ENCODE data around the gene RFWD3.
A peak's percentile ranks its signal among the peaks of the same experiment; 100 is the strongest.
"Not testable (repeated sequence)": the region's sequence is repeated elsewhere in the genome, so short reads cannot be mapped to it uniquely, and the experiment has no call there.

Gene RFWD3, protein sequence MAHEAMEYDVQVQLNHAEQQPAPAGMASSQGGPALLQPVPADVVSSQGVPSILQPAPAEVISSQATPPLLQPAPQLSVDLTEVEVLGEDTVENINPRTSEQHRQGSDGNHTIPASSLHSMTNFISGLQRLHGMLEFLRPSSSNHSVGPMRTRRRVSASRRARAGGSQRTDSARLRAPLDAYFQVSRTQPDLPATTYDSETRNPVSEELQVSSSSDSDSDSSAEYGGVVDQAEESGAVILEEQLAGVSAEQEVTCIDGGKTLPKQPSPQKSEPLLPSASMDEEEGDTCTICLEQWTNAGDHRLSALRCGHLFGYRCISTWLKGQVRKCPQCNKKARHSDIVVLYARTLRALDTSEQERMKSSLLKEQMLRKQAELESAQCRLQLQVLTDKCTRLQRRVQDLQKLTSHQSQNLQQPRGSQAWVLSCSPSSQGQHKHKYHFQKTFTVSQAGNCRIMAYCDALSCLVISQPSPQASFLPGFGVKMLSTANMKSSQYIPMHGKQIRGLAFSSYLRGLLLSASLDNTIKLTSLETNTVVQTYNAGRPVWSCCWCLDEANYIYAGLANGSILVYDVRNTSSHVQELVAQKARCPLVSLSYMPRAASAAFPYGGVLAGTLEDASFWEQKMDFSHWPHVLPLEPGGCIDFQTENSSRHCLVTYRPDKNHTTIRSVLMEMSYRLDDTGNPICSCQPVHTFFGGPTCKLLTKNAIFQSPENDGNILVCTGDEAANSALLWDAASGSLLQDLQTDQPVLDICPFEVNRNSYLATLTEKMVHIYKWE

DNA sequence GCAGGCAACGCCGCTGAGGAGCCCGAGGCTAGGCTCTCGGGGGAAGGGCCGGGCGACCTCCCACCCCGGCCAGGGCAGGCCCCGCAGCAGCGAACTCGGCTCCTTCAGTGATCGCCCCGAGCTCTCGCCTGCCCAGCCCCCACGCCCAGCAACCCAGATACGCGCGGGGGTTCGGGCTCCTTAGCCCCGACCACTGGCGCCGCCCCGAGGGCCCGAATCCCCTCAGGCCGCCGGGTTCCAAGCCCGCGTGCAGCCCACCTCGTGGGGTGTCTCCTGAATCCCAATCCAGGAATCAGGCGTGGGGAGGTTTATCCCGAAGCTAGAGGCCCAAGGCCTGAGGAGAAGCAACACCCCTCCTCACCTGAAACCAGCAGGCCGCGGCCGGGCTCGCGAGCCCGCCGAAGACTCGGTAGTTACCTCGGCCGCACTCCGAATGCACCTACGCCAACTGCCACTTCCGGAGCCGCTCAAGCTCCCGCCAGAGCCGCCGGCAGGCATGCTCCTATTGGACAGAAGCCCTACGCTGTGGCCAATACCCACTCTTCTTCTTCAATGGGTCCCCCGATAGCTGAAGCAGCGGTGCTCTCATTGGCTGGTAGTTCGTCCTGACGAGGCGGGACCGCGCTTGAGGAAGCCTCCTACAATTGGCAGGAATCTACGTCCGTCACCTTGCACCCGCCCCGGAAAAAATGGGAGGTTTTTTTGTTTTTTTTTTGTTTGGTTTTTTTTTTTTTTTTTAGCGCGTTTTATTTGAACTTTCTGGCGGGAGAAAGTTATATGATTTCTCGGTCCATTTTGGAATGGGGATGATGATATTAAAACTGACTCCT is at the start of gene RFWD3:
Gene RFWD3, minus strand, starts transcription at position 453 of the 830 bp plus-strand sequence. CDS start 5,428 bp downstream, outside the sequence.
- peak; percentile 99 for DNase-seq

DNA sequence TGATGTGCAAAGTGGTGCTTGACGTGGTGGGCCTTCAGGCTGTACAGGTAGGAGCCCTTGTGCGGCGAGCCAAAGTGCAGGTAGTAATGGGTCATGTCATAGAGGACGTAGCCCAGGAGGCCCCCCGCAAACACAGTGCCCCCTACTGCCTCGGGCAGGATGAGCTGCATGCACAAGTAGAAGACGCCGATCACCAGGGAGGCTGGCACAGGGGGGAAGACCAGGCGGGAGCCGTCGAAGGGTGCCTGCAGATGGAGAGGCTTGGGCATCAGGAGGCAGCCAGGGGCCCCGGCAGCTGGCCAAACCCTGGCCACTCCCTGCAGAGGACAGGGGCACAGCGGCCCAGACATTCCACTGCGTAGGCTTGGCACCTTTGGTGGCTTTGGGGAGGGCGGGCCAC is 49.7 kb upstream of the RFWD3 start:
- DNase-seq: no peak

DNA sequence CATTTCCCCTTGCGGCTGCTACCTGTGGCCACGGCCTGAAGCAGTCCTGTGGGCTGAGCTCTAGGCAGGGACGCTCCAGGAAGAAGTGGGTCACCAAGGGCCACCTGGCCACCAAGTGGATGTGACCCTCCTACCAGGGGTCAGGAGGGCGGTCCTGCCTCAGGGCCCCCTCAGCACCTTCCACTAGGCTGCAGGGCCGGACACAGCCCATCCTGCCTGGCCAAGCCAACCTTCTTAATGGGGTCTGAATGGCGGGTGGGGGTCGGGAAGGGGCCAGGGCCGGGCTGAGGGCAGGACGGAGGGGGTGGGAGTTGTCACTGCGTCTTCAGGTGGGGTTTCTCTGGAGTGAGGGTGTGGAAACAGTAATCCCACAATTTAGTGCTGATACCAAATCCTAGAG is 47.2 kb upstream of the RFWD3 start:
- no peak for DNase-seq

DNA sequence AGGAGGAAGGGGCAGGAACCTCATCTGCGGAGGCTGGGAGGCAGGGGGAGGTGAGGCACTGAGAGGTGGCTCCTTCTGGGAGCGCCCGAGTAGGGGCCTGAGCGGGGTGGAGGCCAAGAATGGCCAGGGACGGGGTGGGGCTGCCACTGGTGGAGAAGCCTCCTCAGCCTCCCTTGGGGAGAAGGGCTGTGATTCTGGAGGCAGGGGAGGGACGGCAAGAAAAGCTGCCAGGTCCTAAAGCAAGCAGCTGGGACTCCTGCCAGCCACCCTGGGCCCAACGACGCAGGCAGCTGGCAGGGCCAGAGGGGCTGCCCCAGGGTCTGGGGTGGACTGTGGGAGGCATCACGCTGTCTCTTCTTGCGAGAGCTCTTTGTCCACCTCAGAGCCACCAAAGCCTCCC is 46.6 kb upstream of the RFWD3 start:
- no peak for DNase-seq

DNA sequence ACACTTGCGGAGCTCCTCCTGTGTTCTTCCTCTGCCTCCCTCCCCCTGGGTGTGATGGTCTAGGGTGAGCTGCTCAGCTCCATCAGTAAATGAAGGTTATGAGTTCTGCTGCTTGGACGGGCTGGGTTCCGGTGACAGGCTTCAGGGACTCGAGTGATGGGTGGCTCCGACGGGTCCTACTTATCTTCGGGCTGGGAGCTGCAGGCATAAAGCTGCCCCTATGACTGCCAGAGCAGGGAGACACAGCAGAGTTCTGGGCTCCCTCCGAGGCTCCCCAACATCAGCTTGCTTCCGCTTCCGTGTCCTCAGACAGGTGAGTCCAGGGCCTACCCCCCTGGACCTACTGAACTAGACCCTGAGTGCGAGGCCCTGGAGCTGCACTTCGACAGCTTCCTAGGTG is 45.3 kb upstream of the RFWD3 start:
- no peak for DNase-seq

DNA sequence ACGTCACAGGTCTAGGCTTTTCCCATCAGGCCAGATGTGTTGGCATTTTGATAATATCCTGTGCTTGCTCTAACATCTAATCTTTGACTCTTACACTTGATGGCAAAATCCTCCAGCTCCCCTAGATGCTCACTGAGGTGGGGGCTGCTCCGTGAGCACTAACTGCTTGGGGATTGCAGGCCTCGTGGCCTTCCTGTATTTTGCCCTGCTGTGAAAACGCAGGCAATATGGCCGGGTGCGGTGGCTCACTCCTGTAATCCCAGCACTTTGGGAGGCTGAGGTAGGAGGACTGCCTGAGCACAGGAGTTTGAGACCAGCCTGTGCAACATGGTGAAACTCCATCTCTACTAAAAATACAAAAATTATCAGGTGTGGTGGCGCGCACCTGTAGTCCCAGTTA is 43.7 kb upstream of the RFWD3 start:
- DNase-seq: no peak

DNA sequence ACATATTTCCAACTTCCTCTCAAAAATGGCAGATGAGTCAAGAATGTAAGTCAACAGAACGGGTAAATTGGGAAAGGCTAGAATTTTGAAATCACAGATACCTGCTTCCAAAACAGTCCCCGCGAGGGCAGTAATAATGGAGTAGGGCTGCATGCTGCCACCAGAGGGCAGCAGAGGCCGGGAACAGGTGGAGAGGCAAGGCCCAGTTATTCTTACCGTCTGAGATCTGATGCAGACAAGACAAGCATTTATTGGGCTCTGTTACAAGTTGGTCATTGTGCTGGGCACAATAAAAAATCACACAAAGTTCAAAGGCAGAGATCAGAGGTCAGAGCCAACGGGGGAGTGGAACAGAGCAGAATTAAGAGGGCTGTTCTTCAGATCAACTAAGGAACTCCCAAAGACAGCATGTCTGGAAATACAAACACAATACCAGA is 42.8 kb upstream of the RFWD3 start:
- peak; percentile 78 for DNase-seq

DNA sequence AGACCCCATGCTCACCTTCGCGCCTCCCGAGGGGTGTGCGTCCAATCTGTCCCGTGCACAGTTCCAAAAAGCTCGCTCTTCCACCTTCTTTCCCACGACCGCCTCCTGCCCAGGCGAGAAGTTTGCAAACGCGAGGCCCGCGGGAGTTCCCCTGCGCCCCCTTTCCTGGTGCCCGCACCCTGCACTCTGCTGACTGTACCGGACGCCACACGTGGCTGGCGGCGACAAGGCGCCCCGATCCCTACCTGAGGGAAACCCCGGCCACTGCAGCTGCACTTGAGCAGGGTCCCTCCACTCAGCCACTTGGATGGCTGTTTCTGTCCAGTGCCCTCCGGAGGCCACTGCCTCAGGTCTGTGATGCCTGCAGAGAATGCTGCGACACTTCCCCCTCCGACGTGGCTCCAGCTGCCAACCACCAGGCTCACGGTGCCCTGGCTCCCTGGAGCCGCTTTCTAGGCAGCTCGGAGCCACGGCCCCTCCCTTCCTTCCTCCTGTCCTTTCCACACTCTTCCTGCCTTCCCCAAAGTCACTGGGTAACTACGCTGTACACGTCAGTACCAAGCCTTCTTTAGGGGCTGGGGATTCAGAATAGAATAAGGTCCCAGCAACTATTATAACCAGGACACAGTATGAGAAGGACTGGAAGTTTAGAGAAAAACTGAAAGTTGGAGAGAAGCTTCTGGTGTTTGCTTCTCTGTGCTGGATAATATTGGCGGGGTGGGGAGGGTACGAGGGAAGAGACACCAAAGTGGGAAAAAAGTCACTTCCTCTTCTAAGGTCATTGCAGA is 34.0 kb upstream of the RFWD3 start, which contains the start of gene MLKL:
Gene MLKL, minus strand, starts transcription at position 425 of the 788 bp plus-strand sequence. CDS start 5,105 bp downstream, outside the sequence.
- DNase-seq: peak; percentile 60

DNA sequence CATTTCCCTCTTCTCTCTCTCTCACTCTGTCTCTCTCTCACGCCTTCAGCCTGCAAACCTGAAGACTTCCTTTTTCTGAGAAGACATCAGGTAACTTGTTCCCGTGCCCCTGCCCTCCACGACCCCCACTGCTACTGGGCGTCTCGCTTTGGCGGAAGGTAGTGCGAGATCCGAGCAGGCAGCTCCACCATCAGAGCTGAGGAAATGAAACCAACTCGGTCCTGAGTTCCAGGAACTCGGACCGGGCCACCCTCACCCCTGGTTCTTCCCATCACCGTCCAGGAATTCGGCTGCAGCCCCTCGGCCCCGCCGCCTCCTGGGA is 33.4 kb upstream of the RFWD3 start:
- DNase-seq: peak; percentile 18

DNA sequence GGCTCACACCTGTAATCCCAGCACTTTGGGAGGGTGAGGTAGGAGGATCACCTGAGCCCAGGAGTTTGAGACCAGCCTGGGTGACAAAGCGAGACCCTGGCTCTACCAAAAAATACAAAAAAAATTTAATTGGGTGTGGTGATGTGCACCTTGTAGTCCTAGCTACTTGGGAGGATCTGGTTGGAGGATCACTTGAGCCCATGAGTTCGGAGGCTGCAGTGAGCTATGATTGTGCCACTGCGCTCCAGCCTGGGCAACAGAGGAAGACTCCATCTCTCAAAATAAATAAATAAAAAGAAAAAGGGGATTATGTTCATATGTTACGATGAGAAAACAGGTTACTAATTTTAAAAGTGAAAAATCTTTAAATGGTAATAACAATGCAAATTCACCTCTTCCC is 33.0 kb upstream of the RFWD3 start:
- DNase-seq: no peak

DNA sequence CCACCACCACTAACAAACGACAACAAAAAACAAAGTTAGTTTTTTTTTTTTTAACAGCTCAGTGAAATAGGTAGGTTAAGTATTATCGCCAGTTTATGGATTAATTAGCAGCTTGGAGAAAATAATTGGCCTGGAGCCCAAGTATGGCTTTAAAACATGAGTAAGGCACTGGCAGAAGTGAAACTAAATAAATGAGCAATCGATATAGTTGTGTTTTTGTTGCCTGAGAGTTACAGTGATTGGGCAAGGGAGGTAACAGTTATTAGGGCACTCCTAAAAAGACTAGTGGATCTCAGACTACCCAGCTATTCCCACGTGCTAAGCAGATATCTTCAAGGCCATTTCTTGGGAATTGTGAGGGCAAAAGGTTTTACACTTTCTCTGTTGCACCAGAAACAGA is 31.5 kb upstream of the RFWD3 start:
- peak; percentile 16 for DNase-seq

DNA sequence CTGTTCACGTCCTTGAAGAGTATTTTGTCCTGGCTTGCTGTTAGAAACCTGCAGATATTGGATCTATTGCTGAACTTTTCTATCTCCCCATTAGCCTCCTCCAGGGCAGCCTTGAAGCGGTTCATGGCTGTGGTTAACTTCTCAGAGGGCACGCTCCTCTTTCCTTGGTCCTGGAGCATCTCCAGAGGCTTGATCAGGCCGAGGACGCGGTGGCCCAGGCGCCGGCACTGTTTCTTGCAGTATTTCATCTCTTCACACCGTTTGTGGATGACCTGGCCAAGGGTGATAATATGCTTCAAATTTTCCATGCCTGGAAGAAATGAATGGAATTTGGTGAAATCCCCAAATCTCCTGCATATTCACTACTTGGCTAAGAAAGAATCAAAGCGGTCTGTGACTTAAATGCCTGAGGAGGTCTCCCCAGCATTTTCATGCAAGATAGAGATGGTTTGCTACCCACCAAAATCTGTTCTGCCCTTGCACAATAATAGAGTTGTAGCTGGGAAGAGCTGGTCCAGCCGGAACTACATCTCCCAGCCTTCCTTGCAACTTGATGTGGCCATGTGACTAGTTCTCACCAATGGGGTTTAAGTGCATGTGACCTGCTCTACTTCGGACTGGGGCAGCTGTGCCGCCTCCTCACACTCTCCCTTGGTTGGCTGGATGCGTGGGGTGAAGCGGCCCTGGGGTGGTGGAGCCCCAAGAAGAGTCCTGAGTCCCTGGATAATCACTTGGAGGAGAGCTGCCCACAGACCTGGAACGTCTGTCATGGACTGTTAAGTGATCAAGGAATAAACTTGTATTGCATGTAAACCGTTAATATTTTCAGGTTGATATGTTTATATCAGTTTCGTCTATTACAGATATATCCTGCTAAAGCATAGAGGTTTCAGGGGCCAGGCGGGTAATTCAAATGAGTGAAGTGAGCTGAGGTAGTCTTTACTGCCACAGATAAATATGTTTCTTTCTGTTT is 29.1 kb upstream of the RFWD3 start:
- DNase-seq: peak; percentile 77

DNA sequence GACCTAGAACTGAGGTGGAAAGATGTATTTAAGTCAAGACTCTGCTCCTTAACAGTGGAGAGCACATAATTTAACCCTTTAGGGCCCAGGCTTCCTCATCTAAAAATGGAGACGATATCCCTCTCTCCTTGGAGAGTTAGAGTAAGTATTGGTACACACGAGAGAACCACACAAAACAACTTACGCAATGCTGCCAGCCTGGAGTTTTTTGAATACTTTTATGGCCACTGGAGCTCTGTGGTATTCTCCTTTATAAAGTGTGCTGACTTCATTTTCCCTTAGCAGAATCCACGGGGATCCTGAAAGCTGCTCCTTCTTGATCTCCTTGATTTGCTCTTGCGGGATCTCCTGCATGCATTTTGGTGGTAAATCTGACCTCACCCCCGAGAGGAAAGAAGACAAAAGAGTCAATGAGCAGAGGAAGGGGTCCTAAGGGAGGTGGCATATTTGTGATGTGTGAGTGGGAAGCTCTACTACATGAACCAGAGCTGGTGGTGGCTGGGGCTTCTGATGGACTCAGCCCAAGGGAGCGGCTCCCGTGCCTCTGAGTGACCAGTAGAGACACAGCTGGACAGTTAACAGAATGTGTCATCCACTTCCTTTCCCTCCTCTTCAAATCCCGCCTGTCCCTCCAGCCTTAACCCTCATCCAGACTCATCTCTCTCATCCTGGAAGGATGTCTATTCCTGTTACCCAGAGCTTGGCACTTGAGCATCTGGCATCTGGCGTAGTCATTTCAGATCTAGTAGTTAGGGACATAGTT is 24.6 kb upstream of the RFWD3 start:
- DNase-seq: no peak

DNA sequence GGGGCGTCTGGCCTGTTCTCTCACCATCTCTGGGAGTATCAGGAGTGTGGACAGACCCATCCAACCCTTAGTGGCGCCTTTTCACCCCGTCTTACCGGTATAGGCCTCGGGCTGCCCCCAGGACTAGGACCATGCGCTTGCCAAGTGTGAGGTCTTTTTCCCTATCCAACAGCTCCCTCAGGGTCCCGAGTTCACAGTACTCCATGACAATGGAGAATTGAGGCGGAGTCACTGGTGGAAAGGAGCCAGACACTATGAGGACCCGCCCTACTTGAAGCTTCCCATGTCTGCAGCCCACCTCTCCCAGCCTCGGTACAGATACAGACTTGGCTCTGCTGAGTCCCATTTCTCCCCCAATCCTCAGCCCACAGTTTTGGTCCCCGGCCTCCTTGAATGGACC is 15.9 kb upstream of the RFWD3 start:
- no peak for DNase-seq

DNA sequence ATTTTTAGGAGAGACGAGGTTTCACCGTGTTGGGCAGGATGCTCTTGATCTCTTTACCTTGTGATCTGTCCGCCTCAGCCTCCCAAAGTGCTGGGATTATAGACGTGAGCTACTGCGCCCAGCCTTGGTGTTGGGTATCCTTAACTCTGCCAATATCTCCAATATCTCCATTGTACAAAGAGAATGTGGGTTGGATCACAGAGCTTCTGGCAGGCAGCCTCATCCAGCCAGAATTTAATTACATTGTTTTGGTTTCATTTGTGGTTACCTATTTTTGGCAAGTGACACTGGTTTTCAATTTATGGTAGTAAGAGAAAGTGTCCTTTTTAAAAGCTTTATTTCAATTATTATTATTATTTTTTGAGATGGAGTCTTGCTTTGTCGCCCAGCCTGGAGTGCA is 14.0 kb upstream of the RFWD3 start:
- DNase-seq: no peak

DNA sequence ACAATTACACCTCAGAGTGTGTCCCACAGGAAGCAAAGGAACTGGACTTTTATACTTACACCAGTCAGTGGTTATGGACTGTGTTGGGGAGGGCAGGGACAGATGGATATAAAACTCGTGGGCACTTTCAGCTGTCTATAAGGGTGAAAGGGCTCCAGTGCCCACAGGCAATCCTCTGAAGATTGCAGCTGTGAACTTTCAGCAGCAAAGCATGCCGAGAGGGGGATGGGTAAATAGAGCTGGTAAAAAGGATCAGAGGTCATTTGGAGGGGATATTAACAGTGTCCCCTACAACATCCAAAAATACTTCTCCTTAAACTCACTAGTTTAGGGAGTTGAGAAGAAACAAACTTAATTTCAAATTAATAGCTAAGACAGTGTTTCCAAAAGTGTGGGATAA is 13.3 kb upstream of the RFWD3 start:
- DNase-seq: no peak

DNA sequence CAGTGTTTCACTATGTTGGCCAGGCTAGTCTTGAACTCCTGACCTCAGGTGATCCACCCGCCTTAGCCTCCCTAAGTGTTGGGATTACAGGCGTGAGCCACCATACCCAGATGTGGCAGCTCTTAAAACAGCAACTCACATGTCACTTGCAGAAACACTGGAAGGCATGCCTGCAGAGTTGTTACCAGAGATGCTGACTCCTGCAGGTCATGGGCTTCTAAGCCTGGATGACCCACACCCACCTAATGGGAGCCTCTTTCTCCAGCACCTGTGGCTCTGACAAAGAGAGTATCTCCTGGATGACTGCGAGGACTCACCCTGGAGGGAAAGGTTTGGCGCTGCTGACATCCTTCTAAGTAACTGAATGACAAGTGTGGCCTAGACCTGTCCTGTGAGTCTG is 11.2 kb upstream of the RFWD3 start:
- DNase-seq: no peak

DNA sequence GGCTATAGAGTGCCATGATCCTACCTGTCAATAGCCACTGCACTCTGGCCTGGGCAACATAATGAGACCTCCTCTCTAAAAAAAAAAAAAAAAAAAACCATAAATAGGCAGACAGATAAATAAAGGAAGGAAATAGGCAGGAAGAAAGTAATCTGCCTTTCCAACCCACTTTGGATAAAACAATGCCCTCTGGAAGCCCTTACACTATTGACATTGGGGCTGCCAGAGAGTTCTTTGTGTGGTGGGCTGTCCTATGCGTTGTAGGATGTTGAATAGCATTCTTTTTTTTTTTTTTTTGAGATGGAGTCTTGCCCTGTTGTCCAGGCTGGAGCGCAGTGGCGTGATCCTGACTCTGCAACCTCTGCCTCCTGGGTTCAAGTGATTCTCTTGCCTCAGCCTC is 7.2 kb upstream of the RFWD3 start:
- no peak for DNase-seq

DNA sequence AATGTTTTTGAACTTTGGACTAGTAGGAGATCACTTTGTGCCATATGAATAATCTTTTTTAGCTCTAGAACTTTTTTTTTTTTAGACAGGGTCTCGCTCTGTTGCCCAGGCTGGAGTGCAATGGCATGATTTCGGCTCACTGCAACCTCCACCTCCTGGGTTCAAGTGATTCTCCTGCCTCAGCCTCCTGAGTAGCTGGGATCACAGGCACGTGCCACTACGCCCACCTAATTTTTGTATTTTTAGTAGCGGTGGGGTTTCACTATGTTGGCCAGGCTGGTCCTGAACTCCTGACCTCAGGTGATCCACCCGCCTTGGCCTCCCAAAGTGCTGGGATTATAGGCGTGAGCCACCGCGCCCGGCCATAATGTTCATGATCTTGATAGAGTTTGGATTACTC is 2.2 kb upstream of the RFWD3 start:
- not testable (repeated sequence) for DNase-seq

DNA sequence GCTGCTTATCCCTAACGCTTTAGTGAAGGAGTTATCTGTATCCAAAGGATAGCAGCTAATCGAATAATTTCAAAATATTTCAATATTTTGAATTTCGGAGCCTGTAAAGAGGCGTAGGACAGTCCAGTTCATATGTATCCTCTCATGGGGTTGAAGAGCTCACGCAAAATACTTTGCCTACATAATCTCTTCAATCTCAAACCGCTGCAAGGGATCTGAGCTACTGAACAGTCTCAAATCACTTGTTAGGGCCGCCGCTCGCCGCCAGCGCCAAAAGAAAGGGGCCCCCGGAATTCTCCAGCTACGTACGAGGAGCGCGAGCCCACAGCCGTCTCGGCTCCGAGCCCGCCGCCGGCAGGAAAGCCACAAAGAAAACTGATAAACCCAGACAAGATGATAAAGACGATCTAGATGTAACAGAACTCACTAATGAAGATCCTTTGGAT is 601 bp upstream of the RFWD3 start:
- peak; percentile 8 for DNase-seq
